ENCODE data around the gene TRAPPC2L. TPM values are rescaled to one million over a fixed set of nuclear protein-coding genes. Genes with fewer than 3 reads are reported as not detected.

Gene TRAPPC2L
- total and polyA plus RNA-seq, 2 donors (not counting 1 experiment from before 2014, with no cell fraction given) = 33.5 to 65.1 TPM

GRCh38 chr16:88842308-88842756 lies 14.6 kb upstream of the TRAPPC2L start:
- CTCF ChIA-PET = no interaction called here

GRCh38 chr16:88842806-88843205 lies 14.1 kb upstream of the TRAPPC2L start:
- Histone ChIP-seq H3K4me3 (ENCODE audit: control extremely low read depth in 1 of 5, extremely low read depth in 1 of 5, insufficient read depth in 1 of 5, low read depth in 2 of 5, low read length in 4 of 5) (no peak overlapping the region), H3K27ac (ENCODE audit: low read length in 2 of 2) (no peak overlapping the region), H4K20me1 (ENCODE audit: control insufficient read depth, insufficient read depth, low read length, poor library complexity, severe bottlenecking) (peaks cover 32% of the 10 kb centered on the region), H3K79me2 (ENCODE audit: control insufficient read depth, insufficient read depth, low read length) (peaks cover 42% of the 10 kb centered on the region), H3K9me3 (ENCODE audit: control extremely low read depth in 1 of 3, control insufficient read depth in 2 of 3, insufficient read depth in 1 of 3, low read length in 2 of 3) (no peaks in the 10 kb centered on the region), H2AFZ (ENCODE audit: insufficient read depth, low read depth, low read length, poor library complexity, severe bottlenecking) (no peak overlapping the region), H3K9ac (ENCODE audit: low read length) (no peak overlapping the region), H3K4me1 (ENCODE audit: control insufficient read depth in 2 of 2, insufficient read depth in 2 of 2, low read length in 2 of 2) (no peaks in the 10 kb centered on the region), H3K27me3 (replicated peaks in 1 of 4; ENCODE audit: control extremely low read depth in 1 of 4, control insufficient read depth in 3 of 4, insufficient read depth in 4 of 4, low read length in 3 of 4) (no peaks in the 10 kb centered on the region), H3K4me2 (replicated peaks; ENCODE audit: low read depth, low read length, poor library complexity, severe bottlenecking) (no peak overlapping the region), H3K36me3 (replicated peaks in 1 of 2; ENCODE audit: control extremely low read depth in 1 of 2, control insufficient read depth in 1 of 2, extremely low read depth in 1 of 2, insufficient read depth in 2 of 2, low read length in 1 of 2) (peaks cover 0 to 18% of the 10 kb centered on the region in 2 experiments)
- Mint-ChIP-seq H3K4me1 (no peaks in the 10 kb centered on the region), H3K27ac (no peak overlapping the region), H3K4me3 (no peak overlapping the region), H3K27me3 (no peaks in the 10 kb centered on the region), H3K9me3 (ENCODE audit: insufficient read depth) (no peaks in the 10 kb centered on the region)
- intact Hi-C loops (cut with micrococcal nuclease) = no loop called here
- no peak for TF ChIP-seq EZH2 (IDR thresholded peaks at IDR 0.05; ENCODE audit: borderline replicate concordance, insufficient read depth, low read depth, low read length, poor library complexity, severe bottlenecking)
- TF ChIP-seq CTCF (IDR thresholded peaks at IDR 0.05) = no peak
- ATAC-seq (ENCODE audit: low read depth) = no peak
- WGBS (ENCODE audit: insufficient coverage) = 97% methylated on average over 24 of the region's 25 CpGs
- POLR2A ChIA-PET = no interaction called here
- DNase-seq = no peak
- CTCF ChIA-PET = no interaction called here

More at GRCh38 chr16:88842308-88842756, 14.6 kb upstream of the TRAPPC2L start:
- Mint-ChIP-seq H3K9me3 (ENCODE audit: insufficient read depth) (no peaks in the 10 kb centered on the region), H3K4me1 (no peaks in the 10 kb centered on the region), H3K27me3 (no peaks in the 10 kb centered on the region), H3K27ac (no peak overlapping the region), H3K4me3 (no peak overlapping the region)
- H3K27ac ChIP-seq (ENCODE audit: low read length in 2 of 2) = no peak overlapping the region
- no peak overlapping the region for H2AFZ ChIP-seq (ENCODE audit: insufficient read depth, low read depth, low read length, poor library complexity, severe bottlenecking)
- H4K20me1 ChIP-seq (ENCODE audit: control insufficient read depth, insufficient read depth, low read length, poor library complexity, severe bottlenecking) = peaks cover 32% of the 10 kb centered on the region
- H3K4me1 ChIP-seq (ENCODE audit: control insufficient read depth in 2 of 2, insufficient read depth in 2 of 2, low read length in 2 of 2) = no peaks in the 10 kb centered on the region
- DNase-seq (no peak), ATAC-seq (ENCODE audit: low read depth) (no peak)
- H3K9ac ChIP-seq (ENCODE audit: low read length) = no peak overlapping the region
- H3K9me3 ChIP-seq (ENCODE audit: control extremely low read depth in 1 of 3, control insufficient read depth in 2 of 3, insufficient read depth in 1 of 3, low read length in 2 of 3) = no peaks in the 10 kb centered on the region
- H3K79me2 ChIP-seq (ENCODE audit: control insufficient read depth, insufficient read depth, low read length) = peaks cover 38% of the 10 kb centered on the region
- POLR2A ChIA-PET = no interaction called here
- WGBS (ENCODE audit: insufficient coverage) = over 99% methylated on average over 14 of the region's 15 CpGs
- no peak overlapping the region for H3K4me3 ChIP-seq (ENCODE audit: control extremely low read depth in 1 of 5, extremely low read depth in 1 of 5, insufficient read depth in 1 of 5, low read depth in 2 of 5, low read length in 4 of 5)
- no peaks in the 10 kb centered on the region for H3K27me3 ChIP-seq (replicated peaks in 1 of 4; ENCODE audit: control extremely low read depth in 1 of 4, control insufficient read depth in 3 of 4, insufficient read depth in 4 of 4, low read length in 3 of 4)
- intact Hi-C loops (cut with micrococcal nuclease) = no loop called here
- no peak overlapping the region for H3K4me2 ChIP-seq (replicated peaks; ENCODE audit: low read depth, low read length, poor library complexity, severe bottlenecking)
- TF ChIP-seq EZH2 (IDR thresholded peaks at IDR 0.05; ENCODE audit: borderline replicate concordance, insufficient read depth, low read depth, low read length, poor library complexity, severe bottlenecking) = no peak
- TF ChIP-seq CTCF (IDR thresholded peaks at IDR 0.05) = no peak
- H3K36me3 ChIP-seq (replicated peaks in 1 of 2; ENCODE audit: control extremely low read depth in 1 of 2, control insufficient read depth in 1 of 2, extremely low read depth in 1 of 2, insufficient read depth in 2 of 2, low read length in 1 of 2) = peaks cover 0 to 14% of the 10 kb centered on the region in 2 experiments
